Stimulated activated CD4-positive, alpha-beta T cell treated with anti-CD3 and anti-CD28 coated beads, Interleukin-4, amount 100 ng/mL, for 1 hour (primary cell): ENCODE measurements around the gene PDLIM7.
A peak's percentile ranks its signal among the peaks of the same experiment; 100 is the strongest.

Source experiments
- DNase-seq: peaks from one replicate; pipeline ENCODE4 v3.0.0-alpha.2; 2020

The PDLIM7 gene

DNA sequence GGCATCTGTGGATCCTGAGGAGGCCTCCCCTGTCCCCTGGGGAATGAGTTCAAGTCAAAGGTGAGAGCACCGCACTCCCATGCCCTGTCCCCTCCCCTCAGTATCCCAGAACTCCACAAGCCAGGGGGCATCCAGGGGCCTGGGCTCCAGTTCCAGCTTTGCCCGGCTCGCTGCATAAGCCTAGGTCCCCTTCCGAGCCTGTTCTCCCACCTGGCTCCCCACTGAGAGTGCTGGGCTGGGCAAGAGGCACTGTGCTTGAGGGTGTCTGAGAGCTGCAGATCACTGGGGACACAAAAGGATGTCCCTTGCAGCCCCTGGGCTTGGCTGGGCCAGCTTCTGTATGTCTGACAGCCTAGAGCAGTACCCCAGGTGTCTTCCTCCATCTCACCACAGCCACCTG lies 7.7 kb upstream of the PDLIM7 start:
- no peak for DNase-seq

DNA sequence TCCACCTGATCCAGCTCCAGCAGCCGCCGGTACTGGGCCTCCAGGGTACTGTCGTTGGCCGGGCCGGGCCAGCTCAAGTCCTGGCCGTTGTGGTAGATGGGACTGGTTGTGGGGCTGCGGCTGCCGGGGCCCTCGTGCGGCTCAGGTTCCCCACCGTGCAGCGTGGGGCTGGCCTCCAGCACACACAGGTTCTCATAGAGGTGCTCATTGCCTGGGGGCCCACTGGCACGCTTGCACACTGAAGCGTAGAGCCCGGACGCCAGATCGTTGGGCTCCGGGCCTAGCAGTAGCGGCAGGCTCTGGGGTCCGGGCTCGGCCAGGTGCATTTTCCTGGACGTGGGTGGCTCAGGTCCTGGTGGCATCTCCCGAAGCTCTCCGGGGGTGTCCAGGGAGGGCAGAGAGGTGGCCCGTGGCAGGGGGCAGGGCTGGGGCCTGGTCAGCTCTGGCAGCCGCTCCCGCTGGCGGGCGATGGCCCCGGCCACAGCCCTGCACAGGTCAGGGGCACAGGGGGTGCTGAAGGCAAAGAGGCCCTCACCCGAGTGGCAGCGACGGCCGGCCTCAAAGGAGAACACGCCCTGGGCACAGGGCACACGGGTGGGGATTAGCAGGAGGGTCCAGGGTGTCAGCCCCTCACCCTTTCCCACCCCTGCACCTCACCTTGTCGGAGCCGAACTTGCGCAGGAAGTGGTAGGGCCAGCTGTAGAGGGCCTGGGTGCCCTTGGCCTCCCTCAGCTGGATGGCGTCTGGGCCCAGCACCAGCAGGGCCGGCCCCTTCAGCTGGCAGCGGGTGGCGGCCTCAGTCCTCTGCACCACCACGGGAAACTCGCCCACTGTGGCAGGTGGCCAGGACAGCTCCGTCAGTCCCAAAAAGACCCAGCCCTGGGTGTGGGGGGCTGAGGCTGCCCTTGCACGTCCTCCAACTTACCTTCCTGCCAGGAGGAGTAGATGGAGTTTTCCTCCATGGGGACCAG lies 7.0 kb upstream of the PDLIM7 start:
- DNase-seq: no peak

- DNase-seq: no peak
These were observed 6.1 kb upstream of the PDLIM7 start for GRCh38 chr5:177503351-177504085.

GRCh38 chr5:177502886-177503285 lies 5.5 kb upstream of the PDLIM7 start:
- DNase-seq: no peak

GRCh38 chr5:177501874-177502678 lies 4.7 kb upstream of the PDLIM7 start:
- DNase-seq: no peak

DNA sequence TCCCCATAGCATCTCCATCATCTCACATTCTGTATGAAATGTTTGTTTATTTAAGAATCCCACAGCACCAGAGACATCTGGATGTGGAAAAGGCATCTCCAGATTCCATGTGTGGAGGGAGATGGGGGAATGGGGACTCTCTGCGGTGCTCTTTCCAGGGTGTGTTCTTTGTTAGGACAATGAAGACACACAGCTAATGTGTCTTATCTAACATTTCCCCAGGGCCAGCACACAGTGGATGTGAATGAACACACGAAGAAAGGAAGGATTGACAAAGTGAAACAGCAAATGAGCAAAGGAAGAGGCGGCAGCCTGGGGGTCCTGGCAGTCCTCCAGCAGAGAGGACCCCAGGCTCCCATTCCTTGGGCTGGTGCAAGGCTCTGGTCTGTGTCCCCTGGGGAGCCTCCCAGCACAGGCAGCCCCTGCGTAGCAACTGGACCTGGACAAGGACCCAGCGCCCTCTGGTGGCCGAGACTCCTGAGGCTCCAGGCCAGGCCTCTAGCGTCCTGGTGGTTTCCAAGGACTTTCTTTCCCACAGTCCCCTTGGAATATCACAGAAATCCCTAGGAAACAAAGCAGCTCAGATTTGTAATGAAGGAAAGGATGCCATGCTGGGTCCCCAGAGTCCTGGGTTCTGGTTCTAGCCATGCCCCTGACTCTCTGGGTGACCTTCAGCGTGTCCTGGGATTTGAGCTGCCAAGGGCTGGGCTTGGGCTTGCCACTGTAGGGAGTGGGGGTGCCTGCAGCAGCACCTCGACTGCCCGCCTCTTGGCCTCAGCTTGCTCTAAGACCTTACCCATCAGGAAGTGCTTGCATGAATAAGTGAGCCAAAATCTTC lies 3.5 kb upstream of the PDLIM7 start:
- DNase-seq: peak; percentile 90

DNA sequence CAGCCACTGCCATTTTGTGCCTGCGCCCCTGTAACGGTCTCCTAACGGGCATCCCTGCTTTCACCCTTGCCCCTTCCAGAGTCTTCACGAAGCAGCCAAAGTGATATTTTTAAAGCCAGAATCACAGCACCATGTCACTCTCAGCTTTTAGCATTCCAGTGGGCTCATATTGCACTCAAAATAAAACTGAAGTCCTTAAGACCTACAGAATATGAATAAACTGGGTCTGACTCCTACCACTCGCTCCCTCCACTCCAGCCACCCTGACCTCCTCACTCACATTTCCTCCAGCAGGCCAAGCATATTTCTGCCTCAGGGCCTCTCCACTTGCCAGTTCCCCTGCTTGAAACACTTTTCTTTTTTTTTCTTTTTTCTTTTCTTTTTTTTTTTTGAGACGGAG lies 2.4 kb upstream of the PDLIM7 start:
- DNase-seq: no peak

- DNase-seq: no peak
These were observed 796 bp upstream of the PDLIM7 start for GRCh38 chr5:177498013-177498787.

DNA sequence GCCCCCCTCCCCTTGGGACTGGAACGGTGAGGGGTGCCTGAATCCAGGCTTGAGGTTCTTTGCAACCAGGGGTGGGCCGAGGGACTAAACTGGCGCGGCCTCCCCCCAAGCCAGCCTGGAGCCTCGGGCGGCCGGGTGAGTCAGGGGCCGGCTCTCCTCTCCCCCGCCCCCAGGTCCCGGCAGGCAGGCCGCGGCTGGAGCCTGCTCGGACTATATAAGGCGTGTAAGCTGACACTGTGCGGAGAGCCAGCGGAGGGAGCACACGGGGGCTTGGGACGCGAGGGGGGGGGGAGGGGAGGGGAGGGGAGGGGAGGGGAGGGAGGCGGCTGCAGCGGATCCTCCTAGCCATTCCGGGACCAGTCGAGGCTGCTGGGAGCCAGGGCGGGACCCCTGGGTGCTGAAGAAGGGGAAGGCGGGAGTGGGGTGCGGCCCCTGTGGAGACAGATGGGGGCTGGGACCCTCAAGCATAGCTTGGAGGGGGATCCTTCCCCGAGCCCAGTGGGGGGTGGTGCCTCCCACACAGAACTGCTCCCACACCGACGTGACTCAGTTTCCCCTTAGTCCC lies 595 bp downstream of the PDLIM7 start:
- no peak for DNase-seq

DNA sequence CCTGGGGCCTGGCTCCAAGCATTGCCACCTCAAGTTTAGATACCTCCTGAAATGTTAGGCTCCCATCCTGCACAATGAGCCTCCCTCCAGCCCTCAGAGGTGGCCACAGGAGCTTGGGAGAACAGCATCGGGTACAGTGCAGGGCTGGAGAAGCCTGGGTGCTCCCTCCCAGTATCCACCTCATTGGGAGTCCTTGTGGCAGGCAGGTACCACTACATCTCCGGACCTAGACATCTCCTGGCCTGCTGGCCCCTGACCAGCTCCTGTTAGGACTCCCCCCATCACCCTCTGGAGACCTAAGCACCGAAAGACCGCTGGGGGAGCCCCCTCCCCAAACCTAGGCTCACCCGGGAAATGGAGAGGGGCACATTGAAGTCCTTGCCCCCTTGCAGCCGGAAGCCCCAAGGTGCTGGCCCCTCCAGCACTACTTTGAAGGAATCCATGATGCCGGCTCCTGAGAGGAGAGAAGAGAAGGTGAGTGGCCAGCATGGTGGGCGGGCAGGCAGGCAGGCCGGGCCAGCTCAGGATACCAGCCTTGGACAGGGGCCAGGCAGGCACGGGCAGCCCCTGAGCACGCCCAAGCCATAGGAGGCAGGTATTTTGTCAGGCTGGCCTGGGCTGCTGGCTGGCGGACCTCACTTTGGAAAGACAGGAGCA lies 1.2 kb downstream of the PDLIM7 start:
- no peak for DNase-seq

- DNase-seq: no peak
These were observed 2.0 kb downstream of the PDLIM7 start for GRCh38 chr5:177495243-177496060.

GRCh38 chr5:177494346-177495195 lies 2.8 kb downstream of the PDLIM7 start:
- DNase-seq: no peak

DNA sequence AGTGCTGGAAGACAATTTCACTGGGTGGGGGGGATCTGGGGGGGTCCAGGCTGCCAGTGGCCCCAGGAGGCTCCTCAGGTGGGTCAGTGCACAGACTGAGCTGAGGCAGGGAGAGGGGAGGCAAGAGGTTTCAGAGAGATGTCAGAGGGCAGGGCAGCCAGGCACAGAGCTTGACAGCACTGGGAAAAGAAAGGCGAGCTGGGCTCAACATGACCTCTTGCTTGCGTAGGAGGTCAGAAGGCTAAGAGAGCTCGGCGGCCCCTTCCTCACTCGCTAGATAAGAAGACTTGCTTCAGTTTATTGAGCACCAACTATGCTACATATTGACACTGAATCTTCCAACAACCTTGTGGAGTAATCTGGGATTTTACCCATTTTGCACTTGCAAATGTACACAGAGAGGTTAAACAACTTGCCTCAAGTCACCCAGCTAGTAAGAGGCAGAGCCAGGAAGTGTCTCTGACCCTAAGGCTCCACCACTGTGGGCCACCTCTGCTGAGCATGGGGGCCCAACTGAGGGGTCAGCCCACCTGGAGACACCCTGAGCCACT lies 3.5 kb downstream of the PDLIM7 start:
- no peak for DNase-seq

DNA sequence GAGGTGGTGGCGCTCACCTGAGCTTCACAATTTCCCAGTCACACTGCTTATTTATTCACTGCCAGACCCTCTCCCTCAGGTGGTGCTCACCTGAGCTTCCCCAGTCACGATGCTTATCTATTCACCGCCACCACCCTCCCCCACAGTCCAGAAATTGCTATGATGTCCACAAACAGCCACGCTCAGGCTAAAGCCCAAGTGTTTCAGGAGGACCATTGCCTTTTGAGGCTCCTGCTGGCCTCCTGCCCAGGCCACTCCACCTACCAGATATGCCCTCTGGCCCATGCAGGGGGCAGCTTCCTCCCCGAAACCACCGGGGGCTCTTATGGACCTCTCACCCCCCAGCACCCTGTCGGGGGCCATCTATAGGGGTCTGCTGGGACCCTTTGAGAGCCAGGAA lies 4.6 kb downstream of the PDLIM7 start:
- no peak for DNase-seq

GRCh38 chr5:177491983-177492746 lies 5.2 kb downstream of the PDLIM7 start:
- no peak for DNase-seq

GRCh38 chr5:177491429-177491945 lies 5.9 kb downstream of the PDLIM7 start:
- DNase-seq: peak; percentile 26

GRCh38 chr5:177490992-177491391 lies 6.4 kb downstream of the PDLIM7 start:
- DNase-seq: no peak
